NCI-H1105 treated with DMSO at 0.1 percent for 48 hours (cell line): Measurements from ENCODE around the gene RNF220.

Experiments
- DNase-seq: peaks from one replicate; lab custom pipeline; 2025; lab: John Stamatoyannopoulos, UW

The RNF220 gene

DNA sequence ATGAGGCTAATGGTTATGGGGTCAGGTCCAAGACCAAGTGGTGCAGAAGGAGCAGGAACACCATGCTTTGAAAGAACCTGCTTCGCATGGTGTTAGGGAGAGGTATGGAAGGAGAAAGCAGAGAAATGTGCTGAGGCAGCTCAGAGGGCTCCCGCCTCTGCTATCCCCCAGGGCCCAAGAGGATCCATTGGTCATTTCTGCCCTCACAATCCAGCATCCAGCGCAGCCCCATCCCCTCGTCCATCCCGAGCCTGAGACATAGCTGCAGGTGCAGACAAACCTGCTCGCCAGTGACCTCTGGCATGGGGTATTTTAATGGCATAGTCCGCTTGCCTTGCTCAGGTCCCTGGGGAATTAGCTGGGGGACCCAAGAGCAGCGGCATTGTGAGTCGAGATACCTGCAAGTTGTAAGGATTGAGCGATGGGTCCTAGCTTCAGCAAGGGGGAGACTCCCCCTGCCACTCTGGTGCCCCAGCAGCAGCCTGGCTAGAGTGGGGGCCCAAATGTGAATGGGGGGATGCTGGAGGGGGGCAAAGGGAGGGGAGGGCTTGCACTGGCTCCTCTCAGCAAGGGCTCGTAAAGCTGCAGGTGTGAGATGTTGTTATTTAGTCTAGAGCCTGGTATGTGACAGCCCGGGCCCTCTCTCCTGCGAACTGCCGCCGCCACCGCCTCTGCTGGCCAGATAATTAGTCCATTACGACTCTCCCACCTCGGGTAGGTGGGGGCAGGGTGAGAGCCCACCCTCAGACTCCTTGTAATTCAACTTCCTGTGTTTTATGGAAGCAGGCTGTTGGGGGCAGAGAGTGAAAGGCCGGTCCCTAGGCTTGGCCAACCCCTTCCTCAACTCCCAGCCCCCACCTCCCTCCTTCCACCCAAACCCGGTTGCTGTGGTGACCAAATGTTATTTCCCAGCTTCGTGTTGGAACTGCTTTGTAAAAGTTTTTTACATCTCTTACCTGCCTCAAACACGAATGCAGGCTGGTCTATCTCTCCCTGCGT lies 118.8 kb downstream of the RNF220 start:
- no peak for DNase-seq

DNA sequence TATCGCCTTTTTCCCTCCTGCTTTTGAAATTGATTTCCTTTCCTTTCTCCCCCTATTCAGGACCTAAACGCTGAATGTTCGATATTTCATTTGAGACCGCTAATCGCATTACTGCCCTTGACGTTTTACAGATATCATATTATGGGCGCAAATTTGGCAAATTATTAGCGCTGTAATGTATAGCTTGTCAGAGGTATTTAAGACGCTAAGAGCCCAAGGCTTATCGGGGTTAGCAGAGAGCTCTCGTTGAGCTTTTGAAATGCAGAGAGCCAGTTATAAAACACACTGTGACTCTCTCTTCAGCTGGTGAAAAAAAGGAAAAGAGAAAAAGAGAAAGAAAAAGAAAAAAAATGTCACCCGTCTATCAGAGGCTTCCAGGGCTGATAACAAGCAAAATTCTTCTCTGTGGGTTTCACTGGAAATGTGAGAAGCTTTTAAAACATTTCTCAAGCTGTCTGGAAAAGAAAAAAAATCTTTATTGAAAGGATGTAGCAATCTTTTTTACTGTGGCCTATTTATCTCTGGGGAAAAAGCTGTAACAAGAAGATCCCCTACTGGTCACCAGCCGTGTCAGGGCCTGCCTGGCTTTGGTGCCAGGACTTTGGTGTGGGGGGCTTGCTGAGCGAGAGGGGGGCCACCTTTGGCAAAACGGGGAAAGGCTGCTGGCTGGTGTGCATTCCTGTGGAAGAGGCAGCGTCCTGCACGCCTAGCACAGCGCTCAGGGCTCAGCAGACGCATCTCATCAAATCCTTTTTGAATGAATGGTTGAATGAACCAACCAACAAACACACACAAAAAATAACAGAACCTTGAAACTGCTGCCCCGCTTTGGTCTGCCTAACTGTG lies 119.8 kb downstream of the RNF220 start:
- DNase-seq: no peak

DNA sequence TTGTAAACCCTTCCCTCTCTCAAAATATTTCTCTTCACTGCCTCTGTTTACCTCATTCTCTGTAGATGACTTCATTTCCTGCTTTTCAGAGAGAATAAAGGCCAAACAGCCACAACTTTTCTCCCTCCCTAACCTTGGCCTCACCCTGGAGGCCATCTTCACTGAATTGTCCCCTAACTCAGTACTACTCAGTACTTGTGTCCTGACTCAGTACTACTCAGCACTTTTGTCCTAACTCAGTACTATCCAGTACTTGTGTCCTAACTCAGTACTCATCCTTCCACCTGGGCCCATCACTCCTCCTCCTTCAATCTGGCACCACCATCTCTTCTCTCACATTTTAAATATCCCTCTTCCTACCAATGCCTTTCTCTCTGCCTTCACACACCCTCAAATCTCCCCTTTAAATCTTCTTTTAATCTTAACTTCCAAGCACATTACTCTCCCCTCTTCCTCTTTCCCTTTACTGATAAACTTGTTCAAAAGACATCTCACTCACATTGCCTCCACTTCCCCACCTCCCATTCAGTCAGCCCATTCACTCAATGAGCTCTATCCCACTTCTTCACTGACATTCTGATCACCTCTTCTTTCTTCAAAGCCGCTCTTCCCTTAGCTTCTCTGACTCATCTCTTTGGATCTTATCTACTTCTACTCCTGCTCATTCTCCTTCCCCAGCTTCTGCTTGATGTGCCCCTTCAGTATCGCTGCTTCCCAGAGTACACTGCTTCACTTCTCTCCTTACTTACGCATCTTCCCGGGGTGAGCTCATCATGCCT lies 121.4 kb downstream of the RNF220 start:
- DNase-seq: no peak

DNA sequence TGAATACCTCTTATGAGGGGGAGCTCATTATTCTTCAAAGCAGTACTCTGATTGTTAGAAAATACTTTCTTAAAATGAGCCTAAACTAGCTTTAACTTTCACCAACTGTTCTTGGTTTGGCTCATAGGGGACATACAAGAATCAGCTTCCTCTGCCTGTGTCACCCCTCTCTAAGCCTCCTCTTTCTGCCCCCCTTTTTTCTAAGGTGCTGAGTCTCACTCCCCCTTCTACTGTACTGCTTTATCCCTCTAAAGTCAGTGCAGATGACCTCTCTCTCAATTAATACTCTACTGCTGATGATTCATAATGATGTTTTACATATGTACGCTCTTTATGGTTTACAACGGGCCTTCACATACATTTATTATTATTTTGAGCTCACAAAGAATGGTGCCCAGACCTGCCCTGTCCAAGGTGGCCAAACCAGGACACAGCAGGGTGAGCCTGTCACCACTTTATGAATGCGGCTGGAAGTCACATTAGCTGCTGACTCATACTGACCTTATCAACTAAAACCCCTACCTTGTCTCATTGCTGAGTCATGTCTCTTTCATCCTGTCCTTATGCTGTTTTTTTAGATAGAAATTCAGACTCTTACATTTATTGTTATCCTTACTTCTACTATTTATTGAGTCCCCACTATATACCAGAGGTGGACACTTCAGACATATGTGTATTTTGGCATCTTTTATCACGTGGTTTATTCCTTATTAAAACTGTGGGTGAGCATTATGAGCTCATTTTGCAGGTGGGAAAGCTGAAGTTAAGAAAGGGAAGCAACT lies 126.9 kb downstream of the RNF220 start:
- no peak for DNase-seq

DNA sequence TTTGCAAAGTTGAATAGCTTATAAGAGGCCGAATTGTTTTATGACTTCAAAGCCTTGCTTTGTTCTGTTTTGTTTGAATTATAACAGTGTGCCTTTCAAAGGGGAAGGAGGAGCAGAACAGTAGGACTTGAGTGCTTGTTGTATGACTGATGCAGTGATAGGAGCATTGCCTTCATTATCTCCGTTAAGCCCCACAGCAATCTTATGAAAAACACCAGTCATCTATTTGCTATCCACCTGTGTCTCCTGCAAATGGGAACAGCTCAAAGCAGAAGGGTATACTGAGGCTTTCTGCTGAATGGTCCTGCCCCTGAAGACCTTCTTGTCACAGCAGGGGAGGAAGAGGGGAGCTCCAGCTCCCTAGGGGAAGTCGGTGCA lies 127.5 kb downstream of the RNF220 start:
- DNase-seq: no peak

DNA sequence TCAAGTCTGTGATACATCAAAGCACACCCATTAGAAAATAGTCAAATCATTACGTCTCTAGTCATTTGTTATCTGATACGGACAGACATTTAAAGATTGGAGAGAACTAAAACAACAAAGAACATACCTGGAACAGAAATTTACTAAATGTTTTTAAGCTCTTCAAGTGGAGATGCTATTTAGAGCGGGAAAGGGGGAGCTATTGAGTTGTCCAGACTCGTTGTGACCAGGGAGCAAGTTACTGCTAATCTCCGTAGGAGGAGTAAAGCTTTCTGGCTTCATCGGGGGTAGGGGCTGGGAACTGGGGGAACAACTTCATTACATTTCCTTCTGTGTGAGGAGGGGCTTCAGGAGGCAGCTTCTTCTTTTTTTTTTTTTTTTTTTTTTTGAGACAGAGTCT lies 129.7 kb downstream of the RNF220 start:
- no peak for DNase-seq

DNA sequence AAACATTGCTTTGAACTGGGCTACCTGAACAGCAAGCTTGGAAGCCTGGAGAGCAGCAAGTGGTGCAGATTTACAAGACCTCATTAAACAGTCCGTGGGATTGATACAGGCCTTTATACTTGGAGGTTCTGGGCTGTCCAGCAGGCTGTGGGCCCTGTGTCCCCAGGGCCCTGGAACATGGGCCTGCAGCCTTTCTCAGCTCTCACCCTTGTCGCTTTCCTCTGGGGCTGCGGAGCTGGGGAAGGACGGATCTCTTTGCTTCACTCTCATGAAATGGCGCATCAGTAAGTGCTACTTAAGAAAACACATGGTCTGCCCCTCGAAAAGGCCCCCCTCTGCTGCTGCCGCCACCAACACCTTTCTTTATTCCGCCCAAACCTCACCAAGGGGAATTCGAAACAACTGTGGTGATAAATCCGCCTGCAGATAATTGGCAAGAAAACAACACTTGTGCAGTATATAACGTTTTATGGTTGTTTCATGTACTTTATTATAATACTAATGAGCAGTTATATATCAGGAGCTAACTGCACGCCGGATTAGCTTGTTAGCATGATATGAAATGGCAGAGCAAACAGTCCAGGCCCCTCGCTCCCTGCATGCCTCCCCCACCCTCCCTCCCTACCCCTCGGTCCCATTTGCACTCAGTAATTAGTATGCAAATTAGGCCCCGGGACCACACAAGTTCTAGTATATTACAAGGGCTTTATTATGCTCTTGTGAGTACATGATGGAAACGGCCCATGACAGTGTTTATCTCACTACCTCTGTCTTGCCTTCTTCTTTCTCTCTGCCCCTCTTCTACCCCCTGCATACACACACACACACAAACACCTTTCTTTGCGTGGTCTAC lies 131.5 kb downstream of the RNF220 start:
- no peak for DNase-seq

DNA sequence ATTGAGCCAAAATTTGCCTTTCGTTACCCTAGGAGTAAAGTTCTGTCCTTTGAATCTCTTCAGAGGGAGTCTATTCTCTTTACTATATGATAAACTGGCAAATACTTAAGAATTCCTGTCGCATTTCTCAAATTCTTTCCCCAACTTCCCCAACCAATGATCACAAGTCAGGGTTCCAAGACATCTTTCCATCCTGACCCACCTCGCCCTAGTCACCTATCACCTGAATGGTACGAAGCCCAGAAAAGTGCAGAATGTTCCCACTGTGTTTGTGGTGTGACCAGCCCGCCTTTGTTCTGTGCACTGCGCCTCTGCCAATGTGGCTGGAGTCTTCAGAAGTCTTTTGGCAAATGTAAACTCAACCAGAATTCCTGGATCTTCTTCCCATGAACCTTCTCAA lies 132.5 kb downstream of the RNF220 start:
- DNase-seq: no peak

DNA sequence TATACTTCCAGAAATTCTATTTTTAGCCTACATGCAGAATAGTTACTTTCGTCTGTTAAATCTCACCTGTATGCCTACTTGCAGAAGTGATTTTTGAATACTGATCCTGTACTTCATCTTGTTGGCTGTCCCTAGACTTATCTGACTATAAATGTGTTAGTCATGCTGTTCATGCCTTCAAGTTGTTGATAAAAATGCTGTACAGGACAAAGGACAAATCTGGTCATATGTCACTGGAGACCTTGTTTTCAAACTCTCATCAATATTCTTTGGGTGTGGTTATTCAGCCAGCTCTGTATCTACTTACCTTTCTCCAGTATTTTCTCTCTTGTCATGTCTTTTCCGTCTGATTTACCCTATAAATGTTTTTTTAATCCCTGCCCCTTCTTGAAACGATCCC lies 132.9 kb downstream of the RNF220 start:
- DNase-seq: no peak

DNA sequence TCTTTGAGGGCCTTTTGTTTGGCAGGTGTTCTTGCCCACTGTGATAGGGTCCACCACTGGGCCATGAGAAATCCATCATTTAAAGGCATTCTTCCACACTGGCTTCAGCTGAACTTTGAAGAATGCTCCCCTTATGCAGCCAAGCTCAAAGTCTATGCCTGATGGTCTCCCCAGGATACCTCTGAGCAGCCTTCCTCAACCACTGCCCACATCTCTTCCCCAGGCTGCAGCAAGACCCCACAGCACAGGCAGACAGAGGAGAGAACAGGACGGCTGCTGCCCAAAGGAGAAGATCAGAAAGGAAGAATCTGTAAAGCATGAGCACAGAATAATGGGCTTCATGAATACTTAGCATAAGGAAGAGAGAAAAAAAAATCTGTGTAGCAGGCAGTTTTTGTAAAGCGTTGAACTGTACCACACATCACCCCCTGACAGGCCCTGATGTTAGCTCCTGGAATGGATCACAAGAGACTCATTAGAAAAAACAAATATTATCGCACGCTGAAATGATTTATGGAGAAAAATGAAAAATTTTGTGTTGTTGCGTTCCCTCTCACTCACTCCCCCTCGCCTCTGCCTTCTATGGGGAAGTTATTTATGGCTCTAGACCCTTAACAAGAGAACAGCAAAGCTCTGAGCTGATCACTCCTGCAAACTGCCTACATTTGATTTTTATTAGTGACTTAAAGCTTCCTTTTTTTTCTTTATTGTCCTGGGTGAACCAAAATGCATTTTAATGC lies 135.1 kb downstream of the RNF220 start:
- no peak for DNase-seq

DNA sequence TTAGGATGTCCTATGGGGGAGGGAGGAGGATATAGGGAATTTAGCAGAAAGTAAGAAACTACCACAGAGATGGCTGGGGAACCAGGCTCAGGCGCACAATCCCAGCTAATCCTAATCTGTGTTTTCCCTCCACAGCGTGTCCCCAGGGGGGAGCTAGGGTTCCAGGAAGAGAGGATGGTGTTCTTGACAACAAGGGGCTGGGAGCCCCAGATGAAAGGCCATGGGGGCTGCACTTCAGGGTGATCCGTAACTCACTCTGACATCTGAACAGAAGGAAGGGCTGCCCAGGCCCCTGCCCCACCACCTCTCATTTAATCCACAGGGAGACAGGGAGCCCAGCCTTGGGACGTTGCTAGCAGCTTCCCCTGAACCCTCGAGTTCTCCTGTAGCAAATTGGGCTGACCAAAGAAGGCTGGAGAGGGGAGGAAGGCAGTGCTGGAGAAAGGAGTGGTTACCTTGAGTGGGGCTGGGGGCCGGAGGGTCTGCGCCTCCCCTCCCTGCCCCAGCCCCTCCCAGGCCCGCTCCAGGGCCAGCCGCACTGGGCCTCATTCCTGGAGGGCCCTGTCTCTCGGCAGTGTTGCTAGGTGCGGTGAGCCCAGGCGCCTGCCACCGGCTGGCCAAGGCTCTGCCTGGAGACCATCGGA lies 137.5 kb downstream of the RNF220 start:
- DNase-seq: no peak

DNA sequence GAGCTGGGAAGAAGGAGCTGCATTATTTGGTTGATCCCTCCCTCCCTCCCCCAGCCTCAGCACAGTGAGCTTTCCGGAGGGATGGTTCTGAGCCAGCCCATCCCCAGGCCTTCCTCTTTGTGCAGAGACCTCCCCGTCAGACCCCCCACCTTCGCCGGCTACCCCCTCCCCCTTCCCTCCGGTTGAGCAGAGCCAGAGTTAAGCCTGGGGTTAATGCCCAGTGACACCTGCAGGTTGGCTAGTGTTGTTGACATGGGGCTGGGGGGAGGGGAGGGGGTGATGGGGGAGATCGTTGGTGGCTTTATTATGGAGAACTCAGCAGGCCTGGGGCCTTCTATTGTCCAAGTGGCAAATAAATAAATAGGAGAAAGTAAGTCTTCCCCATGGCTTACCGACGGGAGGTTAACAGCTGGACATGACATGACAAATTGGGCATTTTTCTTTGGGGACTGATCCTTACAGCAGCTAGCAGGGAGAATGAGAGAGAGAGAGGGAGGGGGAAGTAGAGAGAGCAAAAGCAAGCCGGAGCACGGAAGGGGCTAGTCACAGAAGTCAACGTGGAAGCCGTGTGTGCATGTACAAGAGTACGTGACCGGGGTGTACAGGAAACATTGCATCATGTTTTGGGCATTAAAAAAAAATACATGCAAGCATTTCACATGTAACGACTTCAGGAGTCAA lies 138.1 kb downstream of the RNF220 start:
- DNase-seq: no peak

DNA sequence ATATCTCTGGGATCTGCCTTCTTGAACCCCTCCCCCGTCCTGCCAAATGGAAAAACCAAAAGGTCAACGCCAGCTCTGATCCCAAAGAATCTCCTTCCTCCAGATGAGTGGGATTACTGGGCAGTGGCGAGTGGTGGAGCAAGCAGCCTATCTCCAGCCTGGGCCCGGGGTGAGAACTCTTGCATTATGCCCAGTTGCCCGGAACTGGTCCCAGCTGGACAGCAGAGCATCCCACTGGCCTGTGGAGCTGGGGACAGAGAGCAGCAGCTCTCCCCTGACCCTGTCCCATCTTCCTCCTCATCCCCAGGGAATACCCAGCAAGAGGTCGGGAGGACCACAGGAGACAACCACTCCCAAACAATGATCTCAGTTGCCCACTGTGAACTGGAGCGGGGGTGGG lies 138.7 kb downstream of the RNF220 start:
- DNase-seq: no peak

DNA sequence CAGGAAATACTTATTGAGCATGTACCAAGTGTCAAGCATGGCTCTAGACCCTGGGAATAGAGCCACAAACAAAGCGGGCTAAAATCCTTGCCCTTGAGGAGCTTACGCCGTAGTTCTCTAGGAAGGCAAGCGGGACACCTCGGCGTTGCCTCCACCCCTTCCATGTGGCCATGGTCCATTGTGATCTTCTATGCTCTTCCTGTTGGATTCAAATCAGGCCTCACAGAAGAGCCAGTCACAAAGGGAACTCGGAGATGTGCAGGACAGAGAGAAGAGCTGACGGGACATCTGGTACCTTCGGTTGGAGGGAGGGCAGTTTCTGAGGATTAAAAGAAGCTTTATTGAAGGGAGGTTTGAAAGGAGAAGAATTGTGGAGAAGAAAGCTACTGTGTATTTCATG lies 139.9 kb downstream of the RNF220 start:
- no peak for DNase-seq

DNA sequence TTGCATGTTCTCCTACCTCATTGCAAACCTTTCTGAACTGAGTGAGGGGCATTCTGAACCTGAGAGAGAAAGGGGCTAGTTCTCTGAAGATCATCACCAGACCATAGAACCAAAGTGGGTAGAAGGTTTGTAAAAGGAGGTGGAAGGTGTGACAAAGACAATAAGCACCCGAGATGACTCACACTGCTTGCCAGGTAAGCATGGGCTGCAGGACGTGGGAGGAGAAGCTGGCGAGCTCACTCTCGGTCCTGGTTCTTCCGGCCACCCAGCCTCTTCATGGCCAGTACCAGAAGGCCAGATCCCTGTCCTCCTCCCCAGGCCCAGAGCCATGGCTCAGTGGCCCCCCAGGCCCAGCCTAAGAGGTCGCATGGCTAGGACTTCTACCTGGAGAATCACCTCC lies 140.9 kb downstream of the RNF220 start:
- no peak for DNase-seq

DNA sequence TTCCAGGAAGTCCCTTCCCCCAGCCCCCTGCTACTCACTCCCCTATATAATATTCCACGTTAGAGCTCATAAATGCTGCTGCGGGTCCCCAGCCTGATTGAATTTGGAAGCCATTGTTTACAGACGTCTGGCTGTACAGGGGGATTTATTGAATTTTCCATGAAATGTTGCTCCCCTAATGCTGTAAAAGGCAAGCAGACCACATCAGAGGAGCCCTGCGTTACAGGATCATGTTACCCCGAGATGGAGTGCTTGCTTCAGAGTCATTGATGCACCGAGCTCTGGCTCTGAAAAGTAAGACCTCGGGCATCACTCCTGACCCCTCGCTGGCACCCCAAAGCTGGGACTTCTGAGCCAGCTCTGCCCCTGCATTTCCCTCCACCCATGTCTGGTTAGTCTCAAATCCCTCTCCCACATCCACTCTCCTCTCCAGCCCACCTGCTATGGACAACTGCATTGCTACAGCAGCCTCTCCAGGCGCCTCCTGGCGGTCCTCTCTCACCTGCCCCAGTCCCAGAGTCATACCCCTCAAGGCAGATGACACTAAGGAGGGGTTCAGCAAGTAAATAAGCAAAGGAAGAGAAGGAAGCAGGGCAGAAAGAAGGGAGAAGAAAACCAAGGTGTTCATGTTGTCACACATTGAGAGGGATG lies 141.5 kb downstream of the RNF220 start:
- DNase-seq: no peak

DNA sequence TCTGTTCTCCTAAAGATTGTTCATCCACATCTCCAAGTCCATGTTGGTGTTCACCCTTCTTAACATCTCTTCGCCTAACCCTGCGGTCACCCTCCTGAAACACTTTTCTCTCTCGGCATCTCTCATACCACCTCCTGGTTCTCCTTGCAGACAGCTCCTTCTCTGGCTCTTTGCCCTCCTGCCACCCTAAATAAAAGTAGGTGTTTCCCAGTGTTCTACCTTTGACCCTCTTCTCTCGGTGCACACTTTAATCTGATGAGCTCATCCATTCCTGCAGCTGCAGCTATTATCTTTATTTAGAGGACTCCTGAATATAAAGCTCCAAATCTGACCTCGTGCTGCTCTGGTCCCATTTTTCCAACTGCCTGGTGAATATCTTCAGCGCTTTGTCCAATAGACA lies 142.3 kb downstream of the RNF220 start:
- no peak for DNase-seq

DNA sequence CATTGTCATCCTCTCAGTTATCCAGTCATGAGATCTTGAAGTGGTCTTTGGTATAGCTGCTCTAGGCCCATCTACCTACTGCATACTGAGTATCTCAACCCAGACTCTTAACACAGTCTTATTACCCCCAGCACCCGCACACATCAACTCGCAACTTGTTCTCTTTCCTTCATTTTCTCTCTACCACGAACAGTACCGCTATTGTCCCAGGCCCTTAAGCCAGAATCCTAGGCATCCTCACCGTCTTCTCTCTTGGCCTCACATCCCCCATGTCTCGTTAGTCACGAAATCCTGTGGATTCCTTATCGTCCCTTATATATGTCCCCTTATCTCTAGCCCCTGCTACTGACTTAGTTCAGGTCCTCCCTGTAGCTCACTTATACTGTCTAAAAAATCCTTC lies 142.8 kb downstream of the RNF220 start:
- no peak for DNase-seq
